ENCODE measurements around the gene RRP15.

Gene RRP15

DNA sequence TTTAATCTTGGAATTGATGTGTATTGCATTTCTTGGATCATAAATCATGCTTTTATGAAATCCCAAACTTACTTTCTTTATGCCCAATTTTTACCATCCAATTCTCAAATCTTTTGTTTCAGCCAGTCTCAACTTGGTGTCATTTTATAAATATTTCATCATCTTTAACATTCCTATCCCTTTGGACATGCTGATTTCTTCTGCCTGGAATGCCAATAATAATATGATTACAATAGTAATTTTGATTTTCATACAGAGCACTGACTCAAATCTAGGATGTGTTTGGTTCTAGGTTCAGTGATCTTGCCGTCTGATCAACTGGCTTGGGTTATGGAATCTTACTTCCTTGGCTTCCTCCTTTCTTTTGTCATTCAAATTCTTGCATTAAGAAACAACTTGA, 12.8 kb downstream of the RRP15 start:
- Mint-ChIP-seq H3K4me1 (peaks cover 13% of the 10 kb centered on the region), H3K27me3 (ENCODE audit: low read depth, poor library complexity) (no peaks in the 10 kb centered on the region), H3K36me3 (ENCODE audit: low read depth) (no peaks in the 10 kb centered on the region), H3K27ac (no peak overlapping the region), H3K9me3 (no peaks in the 10 kb centered on the region), H3K4me3 (no peak overlapping the region)
- no peak for DNase-seq
- TF ChIP-seq CTCF (IDR thresholded peaks at IDR 0.05) = no peak

DNA sequence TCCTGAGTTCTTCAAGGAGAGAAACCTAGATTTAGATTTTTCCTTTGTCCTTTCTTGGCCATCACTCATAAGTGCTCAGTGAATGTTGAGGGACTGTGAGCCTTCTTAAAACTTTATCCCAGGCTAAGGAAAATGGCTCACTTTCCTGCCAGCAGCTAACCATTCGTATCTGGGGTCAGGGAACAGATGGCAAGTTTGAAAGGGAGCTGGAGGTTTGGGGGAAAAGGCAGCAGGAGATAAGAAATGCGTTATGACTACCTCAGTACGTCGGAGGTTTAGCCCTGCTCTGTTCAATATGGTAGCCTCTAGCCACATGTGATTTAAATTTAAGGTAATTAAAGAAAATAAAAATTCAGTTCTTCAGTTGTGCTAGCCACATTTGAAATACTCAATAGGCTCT, 13.3 kb downstream of the RRP15 start:
- Mint-ChIP-seq H3K27me3 (ENCODE audit: low read depth, poor library complexity) (no peaks in the 10 kb centered on the region), H3K9me3 (no peaks in the 10 kb centered on the region), H3K36me3 (ENCODE audit: low read depth) (no peaks in the 10 kb centered on the region), H3K4me3 (no peak overlapping the region), H3K4me1 (peaks cover 13% of the 10 kb centered on the region), H3K27ac (no peak overlapping the region)
- TF ChIP-seq CTCF (IDR thresholded peaks at IDR 0.05) = no peak
- DNase-seq = no peak

- H3K27ac Mint-ChIP-seq = no peak overlapping the region
- TF ChIP-seq CTCF (IDR thresholded peaks at IDR 0.05) = peak; percentile 28
- H3K36me3 Mint-ChIP-seq (ENCODE audit: low read depth) = no peaks in the 10 kb centered on the region
- H3K4me1 Mint-ChIP-seq = peaks cover 13% of the 10 kb centered on the region
- no peaks in the 10 kb centered on the region for H3K9me3 Mint-ChIP-seq
- H3K27me3 Mint-ChIP-seq (ENCODE audit: low read depth, poor library complexity) = no peaks in the 10 kb centered on the region
- no peak for DNase-seq
- H3K4me3 Mint-ChIP-seq = no peak overlapping the region
Observed at GRCh38 chr1:218299416-218299815, 14.3 kb downstream of the RRP15 start.

- Mint-ChIP-seq H3K9me3 (no peaks in the 10 kb centered on the region), H3K4me3 (no peak overlapping the region), H3K4me1 (peaks cover 13% of the 10 kb centered on the region), H3K27me3 (ENCODE audit: low read depth, poor library complexity) (no peaks in the 10 kb centered on the region), H3K27ac (no peak overlapping the region), H3K36me3 (ENCODE audit: low read depth) (no peaks in the 10 kb centered on the region)
- no peak for TF ChIP-seq CTCF (IDR thresholded peaks at IDR 0.05)
- DNase-seq = no peak
Observed at GRCh38 chr1:218301217-218301616, 16.1 kb downstream of the RRP15 start.

DNA sequence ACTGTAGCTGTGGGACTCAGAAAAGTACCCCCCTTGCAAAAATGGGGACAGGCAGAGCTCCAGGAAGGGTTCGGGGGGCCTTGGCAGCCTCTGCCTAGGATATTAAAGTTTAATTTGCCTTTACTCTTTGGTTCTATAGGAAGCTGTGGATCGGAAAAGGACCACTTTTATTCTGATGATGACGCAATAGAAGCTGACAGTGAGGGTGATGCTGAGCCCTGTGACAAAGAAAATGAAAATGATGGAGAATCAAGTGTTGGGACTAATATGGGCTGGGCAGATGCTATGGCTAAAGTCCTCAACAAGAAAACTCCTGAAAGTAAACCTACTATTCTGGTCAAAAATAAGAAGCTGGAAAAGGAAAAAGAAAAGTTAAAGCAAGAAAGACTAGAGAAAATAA, 17.1 kb downstream of the RRP15 start:
- H3K9me3 Mint-ChIP-seq = no peaks in the 10 kb centered on the region
- H3K27ac Mint-ChIP-seq = no peak overlapping the region
- DNase-seq = no peak
- no peak for TF ChIP-seq CTCF (IDR thresholded peaks at IDR 0.05)
- peaks cover 7% of the 10 kb centered on the region for H3K4me1 Mint-ChIP-seq
- no peak overlapping the region for H3K4me3 Mint-ChIP-seq
- no peaks in the 10 kb centered on the region for H3K27me3 Mint-ChIP-seq (ENCODE audit: low read depth, poor library complexity)
- peaks cover 1% of the 10 kb centered on the region for H3K36me3 Mint-ChIP-seq (ENCODE audit: low read depth)

DNA sequence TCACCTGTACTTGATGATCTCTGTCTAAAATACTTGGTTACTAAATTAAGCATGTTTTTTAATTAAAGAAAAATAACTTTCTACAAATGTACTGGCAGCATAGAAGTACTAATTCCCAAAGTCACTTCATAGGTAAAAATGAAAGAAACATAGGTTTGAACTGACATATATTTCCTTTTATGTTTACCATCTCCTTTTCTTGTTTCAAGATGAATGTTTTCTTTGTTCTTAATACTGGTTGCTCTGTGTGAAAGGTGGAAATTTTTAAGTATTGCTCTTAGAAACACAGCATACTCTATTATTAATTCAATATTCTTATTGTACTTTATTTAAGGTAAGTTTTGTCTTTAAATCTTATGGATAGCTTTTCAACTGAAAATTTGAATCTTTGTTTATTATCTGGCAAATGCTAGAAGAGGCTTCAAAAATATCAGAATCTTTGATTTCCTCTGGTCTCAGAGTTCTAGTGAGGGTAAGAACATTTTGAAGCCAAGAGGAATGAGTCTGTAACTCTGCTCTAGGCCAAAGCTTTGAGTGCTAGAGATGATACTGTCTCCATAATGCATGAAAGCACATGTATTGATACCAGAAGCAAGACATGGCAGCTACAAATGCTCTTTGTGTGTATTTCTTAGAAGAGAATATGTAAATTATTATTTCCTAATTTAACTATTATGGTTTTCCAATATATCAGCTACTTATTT, 18.2 kb downstream of the RRP15 start:
- Mint-ChIP-seq H3K9me3 (no peaks in the 10 kb centered on the region), H3K27ac (no peak overlapping the region), H3K4me1 (peaks cover under 1% of the 10 kb centered on the region), H3K27me3 (ENCODE audit: low read depth, poor library complexity) (no peaks in the 10 kb centered on the region), H3K36me3 (ENCODE audit: low read depth) (peaks cover 10% of the 10 kb centered on the region), H3K4me3 (no peak overlapping the region)
- no peak for DNase-seq
- TF ChIP-seq CTCF (IDR thresholded peaks at IDR 0.05) = no peak

All from nephron progenitor cell (in vitro differentiated cells).